GM19043 (cell line): ENCODE data around the gene IFNL2.
"Not testable (repeated sequence)": the region's sequence is repeated elsewhere in the genome, so short reads cannot be mapped to it uniquely, and the experiment has no call there.

Source experiments
- ATAC-seq: cut with Tn5 transposase; IDR thresholded peaks from one replicate; pipeline ENCODE4 v1.9.1; 2021; ENCODE audit warnings: low read depth; ENCODE audit not compliant: unreplicated experiment

IFNL2 gene

DNA sequence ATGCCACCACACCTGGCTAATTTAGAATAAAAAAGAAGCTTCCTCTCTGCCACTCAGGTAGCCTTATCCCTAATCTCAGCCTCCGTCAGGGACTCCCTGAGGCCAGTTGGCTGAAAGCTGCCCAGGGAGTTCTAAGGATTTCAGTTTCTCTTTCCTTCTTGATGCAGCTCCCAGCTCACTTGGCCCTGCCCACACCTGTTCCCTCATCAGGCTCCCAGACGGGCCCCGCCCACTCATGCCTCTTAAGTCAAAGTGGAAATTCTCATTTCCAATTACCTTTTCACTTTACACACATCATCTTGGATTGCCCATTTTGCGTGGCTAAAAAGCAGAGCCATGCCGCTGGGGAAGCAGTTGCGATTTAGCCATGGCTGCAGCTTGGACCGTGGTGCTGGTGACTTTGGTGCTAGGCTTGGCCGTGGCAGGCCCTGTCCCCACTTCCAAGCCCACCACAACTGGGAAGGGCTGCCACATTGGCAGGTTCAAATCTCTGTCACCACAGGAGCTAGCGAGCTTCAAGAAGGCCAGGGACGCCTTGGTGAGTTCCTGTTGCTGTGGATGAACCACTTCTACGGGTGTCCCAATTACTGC, 28.0 kb downstream of the IFNL2 start, which contains the start of gene IFNL1:
IFNL1 (plus strand) TSS at position 353 of the 591 bp plus-strand sequence; CDS start at position 368, 15 bp downstream.
- no peak for ATAC-seq

DNA sequence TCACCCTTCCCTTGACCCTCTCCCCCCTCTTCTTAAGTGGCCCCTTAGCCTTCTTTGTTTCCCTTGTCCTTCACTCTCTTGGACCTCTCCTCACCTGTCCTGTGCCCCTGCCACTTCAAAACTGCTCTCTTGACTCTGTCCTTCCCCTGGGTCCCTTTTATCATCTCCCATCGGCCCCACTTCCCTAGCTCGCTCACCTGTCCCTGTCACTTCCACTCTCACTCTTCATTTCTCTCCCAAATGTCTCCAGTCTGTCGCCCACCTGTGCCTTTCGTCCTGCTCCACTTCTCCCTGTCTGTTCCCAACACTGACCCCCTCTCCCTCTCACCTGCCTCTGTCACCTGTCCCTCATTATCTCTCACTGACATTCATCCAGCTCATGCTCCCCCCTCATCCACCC, 28.7 kb downstream of the IFNL2 start:
- ATAC-seq = no peak

DNA sequence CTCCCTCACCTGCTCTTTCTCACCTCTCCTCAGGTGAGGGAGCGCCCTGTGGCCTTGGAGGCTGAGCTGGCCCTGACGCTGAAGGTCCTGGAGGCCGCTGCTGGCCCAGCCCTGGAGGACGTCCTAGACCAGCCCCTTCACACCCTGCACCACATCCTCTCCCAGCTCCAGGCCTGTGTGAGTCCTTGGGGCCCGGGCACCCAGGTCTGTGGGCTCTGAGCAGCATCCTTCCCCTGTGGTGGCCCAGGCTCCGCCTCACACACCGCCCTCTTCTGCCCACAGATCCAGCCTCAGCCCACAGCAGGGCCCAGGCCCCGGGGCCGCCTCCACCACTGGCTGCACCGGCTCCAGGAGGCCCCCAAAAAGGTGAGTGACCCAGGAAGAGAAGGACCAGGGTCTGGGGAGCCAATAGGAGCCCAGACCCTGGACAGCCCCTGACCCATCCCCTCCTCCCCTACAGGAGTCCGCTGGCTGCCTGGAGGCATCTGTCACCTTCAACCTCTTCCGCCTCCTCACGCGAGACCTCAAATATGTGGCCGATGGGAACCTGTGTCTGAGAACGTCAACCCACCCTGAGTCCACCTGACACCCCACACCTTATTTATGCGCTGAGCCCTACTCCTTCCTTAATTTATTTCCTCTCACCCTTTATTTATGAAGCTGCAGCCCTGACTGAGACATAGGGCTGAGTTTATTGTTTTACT, 29.9 kb downstream of the IFNL2 start:
- ATAC-seq = no peak

DNA sequence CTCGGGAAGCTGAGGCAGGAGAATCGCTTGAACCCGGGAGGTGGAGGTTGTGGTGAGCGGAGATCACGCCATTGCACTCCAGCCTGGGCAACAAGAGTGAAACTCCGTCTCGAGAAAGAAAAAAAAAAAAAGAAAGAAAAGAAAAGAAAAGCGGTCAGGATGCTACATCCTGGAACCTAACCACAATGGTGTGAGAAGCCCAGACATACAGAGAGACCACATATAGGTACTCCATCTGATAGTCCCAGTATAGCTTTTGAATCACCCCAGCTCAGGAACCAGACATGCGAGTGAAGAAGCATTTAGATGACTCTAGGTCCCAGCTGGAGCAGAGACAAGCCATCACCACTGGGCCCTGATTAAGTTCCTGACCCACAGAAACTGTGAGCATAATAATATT, 31.2 kb downstream of the IFNL2 start:
- no peak for ATAC-seq

DNA sequence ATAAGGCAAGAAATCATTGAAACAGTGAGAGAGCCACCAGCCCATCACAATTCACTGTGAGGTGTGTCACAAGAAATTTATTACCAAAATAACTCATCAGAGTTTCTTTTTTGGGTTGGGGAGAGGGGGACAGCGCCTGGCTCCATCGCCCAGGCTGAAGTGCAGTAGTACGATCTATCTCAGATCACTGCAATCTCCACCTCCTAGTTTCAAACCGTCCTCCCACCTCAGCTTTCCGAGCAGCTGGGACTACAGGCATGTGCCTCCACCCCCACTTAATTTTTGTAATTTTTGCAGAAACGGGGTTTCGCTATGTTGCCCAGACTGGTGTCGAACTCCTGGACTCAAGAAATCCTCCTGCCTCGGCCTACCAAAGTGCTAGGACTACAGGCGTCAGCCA, 31.6 kb downstream of the IFNL2 start:
- no peak for ATAC-seq

DNA sequence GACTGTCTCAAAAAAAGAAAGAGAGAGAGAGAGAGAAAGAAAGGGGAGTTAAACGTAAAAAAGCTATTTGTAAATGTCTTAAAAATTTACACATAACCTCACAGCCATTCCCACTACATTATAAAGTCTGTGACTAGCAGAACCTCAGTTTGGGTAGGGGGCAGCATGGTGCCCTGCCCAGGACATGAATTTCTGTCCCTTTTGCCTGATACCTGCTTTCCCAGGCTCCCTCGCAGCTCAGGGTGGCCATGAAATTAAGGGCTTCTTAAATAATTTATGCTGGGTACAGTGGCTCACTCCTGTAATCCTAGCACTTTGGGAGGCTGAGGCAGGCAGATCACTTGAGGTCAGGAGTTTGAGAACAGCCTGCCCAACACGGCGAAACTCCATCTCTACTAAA, 32.8 kb downstream of the IFNL2 start:
- ATAC-seq = no peak

DNA sequence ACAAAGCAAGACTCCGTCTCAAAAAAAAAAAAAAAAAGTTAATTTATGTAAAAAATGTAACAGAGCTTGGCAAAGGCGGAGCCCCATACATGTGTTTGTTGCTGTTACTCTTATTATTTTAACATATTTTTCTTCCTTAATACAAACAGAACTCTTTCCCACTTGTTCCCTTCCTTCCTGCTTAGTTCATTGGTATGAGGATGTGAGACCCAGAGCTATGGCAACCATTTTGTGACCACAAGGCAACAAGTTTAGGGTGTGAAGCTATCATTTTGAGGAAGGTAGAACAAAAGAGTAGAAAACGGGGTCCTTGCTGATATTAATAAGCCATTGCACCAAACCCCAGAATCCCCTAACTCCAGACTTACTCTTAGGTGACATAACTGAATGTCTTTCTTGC, 33.4 kb downstream of the IFNL2 start:
- no peak for ATAC-seq

DNA sequence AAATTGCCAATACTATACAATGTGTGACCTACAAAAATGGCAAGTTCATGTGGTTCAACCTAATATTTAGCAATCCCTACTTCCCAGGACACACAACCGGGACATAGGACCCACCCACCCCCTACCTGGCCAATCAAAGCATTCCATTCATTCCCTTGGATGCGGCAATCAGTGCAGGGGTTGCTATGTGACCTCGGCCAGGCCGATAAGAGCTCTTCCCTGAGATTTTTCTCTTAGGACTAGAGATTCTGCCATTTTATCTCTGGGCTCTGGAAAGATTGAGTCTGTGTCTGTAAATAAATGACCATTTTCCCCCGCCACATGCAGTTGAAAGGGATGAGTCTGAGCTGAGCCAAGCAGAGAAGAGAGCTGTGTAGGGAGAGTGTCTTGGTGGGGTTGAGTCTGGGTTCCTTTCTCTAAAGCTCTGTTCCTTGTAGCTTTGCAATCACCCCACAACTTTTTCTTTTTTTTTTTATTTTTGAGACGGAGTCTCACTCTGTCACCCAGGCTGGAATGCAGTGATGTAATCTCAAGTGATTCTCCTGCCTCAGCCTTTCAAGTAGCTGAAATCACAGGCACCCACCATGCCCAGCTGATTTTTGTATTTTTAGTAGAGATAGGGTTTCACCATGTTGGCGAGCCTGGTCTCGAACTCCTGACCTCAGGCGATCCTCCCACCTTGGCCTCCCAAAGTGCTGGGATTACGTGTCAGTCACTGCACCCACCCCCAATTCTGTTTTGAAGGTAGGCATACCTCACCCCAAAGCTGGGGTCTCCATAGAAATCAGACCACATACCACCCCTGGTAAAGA, 35.4 kb downstream of the IFNL2 start:
- ATAC-seq = no peak

DNA sequence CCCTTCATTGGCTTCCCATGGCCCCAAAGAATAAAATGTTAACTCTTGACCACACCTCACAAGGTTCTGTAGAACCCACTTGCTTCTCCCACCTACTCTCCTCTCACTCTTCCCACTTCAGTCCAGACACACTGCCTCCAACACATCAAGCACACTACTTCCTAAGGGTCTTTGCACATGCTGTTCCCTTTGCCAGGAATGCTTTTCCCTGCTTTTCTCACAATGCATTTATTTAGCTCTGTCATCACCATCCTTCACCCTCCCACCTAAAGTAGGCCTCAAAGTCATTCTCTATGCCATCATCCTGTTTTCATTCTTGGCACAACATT, 36.0 kb downstream of the IFNL2 start:
- no peak for ATAC-seq

DNA sequence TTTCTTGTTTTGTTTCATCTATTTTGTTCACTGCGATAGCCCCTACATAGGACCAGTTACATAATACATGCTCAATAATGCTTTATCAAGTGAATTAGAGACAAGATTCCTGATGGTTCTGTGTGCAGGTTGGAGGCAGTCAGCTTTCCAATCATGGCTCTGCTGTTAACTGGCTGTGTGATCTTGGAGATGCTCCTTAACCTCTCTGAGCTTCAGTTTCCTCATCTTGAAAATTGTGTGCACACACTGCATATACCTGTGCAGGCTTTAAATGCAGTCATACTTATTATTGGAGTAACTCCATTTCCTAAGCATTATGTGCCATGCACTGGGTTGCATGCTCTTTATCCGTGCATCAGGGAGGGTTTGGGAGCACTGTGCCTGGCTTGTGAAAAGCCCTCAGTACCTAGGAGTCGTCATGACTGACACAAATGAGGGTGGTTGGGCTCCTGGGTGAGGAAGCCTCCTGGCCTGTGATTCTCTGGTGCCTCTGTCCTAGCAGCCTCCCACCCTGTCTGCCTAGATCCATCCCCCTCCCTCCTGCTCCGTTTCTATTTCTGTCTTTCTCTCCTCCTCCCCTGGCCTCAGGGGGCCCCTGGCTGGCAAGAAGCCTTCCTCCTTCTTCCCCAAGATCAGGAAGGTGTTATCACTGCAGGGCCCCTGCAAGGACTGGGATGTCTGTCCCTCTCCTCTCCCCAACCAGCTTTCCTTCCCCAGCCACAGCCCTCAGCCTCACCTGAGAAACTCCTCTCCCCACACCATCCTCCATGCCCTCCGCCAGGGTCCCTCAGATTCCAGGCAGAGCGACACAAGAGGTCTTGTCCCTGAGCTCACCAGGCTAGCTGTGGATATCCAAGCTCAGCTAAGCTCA, 36.7 kb downstream of the IFNL2 start:
- no peak for ATAC-seq

DNA sequence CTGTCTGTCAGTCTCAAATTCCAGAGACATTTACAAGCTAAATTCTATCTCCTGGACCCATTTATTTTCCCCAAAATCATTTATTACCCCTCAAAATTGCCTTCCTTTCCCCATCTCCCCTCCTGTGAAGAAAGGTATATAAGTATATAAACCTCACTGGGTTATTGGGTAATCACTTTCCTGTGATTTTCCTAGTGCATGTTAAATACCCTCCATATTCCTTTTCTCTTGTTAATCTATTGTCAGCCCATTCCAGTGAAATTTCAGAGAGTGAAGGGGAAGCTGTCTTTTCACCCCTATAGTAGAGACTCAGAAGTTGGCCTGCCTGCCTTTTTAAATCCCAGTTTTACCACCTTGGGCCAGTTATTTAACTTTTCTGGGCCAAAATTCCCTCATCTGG, 37.9 kb downstream of the IFNL2 start:
- ATAC-seq = no peak

DNA sequence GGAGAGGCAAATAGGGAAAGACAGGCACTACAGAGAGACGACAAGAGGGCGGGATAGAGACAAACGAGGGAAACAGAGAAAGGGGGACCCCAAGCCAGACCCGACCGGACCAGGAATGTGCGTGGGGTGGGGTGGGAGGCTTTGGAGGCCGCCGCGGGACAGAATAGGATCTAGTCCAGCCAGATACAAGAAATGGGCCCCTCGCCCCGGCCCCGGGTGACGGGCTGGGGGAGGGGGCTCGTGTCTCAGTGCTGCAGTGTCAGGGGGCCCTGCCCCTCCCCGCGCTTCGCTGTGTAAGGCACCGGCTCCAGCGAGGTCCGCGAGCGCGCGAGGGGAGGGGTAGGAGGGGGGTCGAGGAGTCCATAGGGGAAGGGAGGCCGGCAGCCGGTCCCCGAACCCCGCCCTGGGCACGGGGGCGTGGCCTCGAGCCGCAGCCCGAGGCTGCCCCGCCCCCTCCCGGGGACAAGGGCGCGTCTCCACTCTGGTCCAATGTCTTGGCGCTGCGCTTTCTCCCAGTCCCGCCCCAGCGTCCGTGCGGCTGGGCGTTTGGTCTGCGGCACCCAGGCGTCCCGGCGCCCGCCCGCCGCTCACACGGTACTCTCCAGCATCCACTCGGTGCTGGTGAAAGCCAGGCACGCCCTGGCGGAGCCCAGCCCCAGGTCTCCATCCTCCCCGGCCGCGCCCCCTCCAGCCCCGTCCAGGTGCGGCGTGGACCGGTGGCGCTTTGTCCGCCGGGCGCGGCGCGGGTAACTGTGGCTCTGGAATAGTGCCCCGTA, 39.0 kb downstream of the IFNL2 start:
- ATAC-seq = no peak

DNA sequence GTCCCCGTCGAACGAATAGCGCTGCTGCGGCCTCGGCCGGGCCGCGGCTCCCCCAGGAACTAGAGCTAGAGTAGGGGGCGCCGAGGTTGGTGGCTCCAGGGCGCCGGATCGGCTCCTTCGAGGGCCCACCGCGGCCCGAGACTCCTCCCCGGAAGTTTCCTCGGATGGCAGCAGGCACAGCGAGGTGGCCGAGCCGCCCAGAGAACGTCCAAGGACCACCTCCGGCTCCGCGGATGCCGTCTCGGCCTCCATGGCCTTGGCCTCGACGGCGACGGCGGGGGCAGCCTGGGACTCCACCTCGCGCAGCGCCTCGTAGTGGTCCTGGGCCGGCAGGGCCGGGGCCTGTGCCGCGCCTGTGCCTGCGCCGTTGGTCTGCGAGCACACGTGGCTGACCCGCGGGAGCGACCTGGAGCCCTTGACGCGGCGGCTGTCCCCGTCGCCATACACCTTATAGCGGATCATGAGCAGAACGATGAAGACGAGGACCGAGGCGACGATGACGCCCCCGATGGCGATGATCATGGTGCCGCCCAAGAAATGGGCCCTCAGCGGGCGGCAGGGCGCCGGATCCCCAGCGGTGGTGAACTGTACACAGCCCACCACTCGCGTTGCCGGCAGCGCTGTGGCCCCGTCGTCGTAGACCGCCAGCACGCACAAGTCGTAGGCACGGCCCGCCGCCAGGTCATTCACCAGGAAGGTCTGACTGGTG, 39.8 kb downstream of the IFNL2 start:
- ATAC-seq = no peak

DNA sequence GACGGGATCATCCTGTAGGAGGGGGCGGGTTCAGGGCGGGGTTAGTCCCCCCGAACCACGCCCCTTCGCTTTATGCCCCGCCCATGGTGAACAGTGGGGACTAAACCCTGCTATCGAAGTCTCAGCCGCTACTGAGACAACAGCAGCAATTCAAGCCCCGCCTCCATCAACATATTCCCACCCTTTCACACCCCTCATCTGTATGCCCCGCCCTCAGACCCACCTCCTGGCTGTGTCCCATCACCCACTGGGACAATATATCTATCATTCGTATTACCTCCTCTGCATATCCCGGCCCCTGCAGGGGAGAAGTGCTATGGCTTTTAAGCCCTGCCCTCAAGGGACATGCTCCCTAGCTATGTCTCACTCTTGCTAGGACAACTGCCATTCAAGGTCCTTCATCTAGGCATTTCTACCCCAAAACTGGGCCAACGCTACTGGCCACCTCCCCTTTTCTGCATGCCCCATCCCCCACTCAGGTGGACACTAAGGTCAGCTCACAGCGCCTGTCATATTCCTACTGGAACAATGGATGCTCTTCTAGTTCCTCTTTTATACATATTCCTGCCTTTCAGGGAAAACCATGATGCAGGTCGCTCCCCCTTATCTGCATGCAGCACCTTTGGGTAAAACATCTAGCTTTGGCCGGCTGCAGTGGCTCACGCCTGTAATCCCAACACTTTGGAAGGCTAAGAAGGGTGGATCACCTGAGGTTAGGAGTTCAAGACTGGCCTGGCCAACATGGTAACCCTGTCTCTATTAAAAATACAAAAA, 40.5 kb downstream of the IFNL2 start:
- ATAC-seq = no peak

DNA sequence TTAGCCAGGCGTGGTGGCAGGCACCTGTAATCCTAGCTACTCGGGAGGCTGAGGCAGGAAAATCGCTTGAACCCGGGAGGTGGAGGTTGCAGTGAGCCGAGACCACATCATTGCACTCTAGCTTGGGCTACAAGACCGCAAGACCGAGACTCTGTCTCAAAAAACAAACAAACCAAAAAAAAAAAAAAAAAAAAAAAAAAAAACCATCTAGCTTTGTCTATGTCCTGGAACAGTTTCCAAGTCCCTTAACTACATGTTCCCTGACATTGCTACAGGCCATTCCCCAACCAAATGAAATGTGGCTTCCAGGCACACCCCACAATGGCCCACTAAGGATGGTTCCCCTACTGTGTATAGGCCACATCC, 41.1 kb downstream of the IFNL2 start:
- not testable (repeated sequence) for ATAC-seq

DNA sequence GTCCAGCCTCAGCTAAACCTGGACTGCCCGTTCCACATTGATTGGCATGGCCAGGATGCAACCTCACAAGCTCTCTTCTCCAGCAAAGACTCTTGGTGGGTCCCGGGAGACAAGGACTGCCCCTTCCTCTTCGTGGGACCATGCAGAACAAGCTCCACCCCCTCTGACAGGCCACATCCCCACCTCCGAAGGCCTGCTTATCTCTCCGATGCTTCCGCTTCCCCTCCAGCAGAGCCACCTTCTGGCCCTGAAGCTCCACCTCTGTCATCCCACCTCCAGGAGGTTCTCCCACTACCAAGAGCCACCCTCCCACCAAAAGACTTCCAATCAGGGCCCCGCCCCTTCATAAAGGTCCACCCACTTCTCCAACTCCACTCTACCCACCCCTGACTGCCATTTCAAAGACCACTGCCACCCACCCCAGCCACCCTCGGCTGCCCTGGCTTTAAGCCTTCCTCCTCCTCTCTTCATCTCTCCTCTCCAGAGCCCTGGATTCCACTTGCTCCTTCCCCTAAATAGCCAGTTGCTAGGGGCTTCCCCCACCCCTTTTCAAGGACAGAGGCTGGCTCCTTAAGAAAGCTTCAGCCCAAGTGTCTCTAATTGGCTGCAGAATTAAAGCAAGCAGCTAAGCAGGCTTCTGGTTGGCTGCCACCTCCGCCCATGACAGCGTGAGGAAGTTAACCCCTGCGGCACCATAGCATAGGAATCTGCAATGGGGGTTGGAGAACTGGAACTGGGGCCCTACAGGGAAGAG, 42.5 kb downstream of the IFNL2 start:
- no peak for ATAC-seq

DNA sequence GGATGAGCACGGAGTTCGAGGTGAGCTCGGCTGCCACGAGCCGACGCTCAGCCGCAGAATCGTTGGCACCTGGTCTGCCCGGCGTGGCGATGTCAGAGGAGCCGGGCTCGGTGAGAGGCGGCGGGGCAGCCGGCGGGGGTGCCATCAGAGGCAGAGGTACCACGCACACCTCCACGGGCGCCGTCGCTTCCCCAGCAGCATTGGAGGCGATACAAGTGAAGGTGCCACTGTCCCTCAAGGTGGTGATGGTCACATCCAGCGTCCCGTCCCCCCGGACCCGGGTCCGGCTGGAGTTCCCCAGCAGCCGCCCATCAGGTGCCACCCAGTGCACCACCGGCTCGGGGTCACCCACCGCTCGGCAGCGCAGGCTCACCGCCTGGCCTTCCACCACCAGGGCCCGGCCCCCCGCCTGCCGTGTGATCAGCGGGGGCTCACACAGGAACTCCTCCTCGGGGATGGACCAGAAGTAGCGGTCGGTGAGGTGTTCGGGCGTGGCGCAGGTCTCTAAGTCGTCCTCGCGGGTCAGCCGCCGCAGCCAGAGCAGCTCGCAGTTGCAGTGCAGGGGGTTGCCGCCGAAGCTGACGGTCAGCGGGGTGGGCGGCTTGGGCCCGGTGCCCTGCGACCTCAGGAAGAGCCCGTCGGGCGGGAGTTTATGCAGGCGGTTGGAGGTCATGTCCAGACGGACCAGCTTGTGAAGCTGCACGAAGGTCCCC, 46.0 kb downstream of the IFNL2 start:
- no peak for ATAC-seq

DNA sequence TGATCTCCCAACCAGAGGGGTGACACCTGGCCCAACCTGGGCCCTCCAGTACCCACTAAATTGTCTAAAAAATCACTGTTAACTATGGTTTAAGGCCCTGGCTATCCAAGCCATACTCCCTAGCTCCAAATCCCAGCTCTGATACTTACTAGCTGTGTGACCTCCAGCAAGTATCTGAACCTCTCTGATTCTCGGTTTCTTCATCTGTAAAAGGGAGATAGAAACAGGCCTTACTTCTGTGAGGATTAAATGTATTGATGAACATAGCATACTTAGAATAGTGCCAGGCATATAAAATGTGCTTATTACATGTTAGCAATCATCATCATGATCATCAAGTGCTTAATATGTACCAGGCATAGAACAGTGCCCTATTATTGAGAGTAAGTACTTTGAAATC, 47.7 kb downstream of the IFNL2 start:
- no peak for ATAC-seq
